Measurements from ENCODE around the gene PTGR2. TPM values are rescaled to one million over a fixed set of nuclear protein-coding genes. Genes with fewer than 3 reads are reported as not detected.

The PTGR2 gene
- total RNA-seq, 4 donors from 2014 or later: 6.3 to 12.9 (median 9.0) TPM

DNA sequence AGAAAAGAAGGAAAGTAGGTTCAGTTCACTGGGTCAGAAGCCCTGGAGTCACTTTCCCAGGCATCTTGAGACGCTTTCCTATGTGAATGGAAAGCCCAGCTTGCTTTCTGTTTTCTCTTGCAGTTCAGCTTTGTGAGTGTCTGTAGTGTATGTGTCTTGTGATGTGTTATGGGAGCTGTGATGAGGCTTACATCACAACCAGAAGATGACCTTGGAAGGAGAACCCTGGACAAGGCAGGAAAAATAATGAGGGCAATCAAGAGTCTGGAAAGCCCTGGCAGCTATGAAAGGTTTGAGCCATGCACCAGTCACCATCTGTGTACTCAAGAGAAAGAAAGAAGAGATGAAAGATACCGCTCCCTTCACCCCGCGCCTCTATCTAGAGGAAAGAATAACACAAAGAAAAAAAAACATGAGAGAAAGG lies 35.2 kb upstream of the PTGR2 start:
- Histone ChIP-seq H3K36me3 (no peaks in the 10 kb centered on the region), H3K27ac (peak overlapping the region in 2 of 4 donors; percentile 62 to 68), H3K27me3 (no peaks in the 10 kb centered on the region), H3K4me3 (no peak overlapping the region), H3K4me1 (peaks cover 0 to 10% (median 0%) of the 10 kb centered on the region in 4 donors), H3K9me3 (no peaks in the 10 kb centered on the region)
- 27 to 40% methylated on average over 4 of the region's 4 CpGs for WGBS, 2 donors
- no peak for DNase-seq (ENCODE audit: low spot score in 2 of 2)
- no peak for TF ChIP-seq CTCF (IDR thresholded peaks at IDR 0.05)
- TF ChIP-seq POLR2A (IDR thresholded peaks at IDR 0.05): no peak
- no peak for TF ChIP-seq EP300 (IDR thresholded peaks at IDR 0.05)

GRCh38 chr14:73817020-73817655 lies 34.5 kb upstream of the PTGR2 start:
- Histone ChIP-seq H3K4me3 (no peak overlapping the region), H3K27me3 (no peaks in the 10 kb centered on the region), H3K27ac (peak overlapping the region in 1 of 4 donors; percentile 62), H3K36me3 (no peaks in the 10 kb centered on the region), H3K4me1 (peaks cover 0 to 10% (median 0%) of the 10 kb centered on the region in 4 donors), H3K9me3 (no peaks in the 10 kb centered on the region)
- WGBS, 2 donors: 87 to 88% methylated on average over 7 of the region's 7 CpGs
- TF ChIP-seq CTCF (IDR thresholded peaks at IDR 0.05): no peak
- no peak for TF ChIP-seq EP300 (IDR thresholded peaks at IDR 0.05)
- TF ChIP-seq POLR2A (IDR thresholded peaks at IDR 0.05): no peak
- no peak for DNase-seq (ENCODE audit: low spot score in 2 of 2)

DNA sequence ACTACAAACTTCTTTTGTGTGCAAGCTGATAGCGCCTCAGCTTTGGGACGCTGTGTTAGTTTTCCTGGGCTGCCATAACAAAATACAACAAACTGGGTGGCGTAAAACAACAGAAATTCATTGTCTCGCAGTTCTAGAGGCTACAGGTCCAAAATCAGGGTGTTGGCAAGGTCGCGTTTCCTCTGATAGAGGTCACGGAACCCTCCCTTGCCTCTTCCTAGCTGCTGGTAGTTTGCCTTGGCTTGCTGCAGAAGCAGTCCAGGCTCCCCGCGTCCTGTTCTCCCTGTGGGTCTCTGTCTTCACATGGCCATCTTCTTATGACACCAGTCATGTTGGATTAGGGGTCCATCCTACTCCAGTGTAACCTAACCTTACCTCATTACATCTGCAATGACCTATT lies 32.8 kb upstream of the PTGR2 start:
- Histone ChIP-seq H3K27ac (no peak overlapping the region), H3K9me3 (no peaks in the 10 kb centered on the region)
- TF ChIP-seq POLR2A (IDR thresholded peaks at IDR 0.05): no peak
- TF ChIP-seq EP300 (IDR thresholded peaks at IDR 0.05): no peak
- TF ChIP-seq CTCF (IDR thresholded peaks at IDR 0.05): no peak

GRCh38 chr14:73820631-73821030 lies 31.0 kb upstream of the PTGR2 start:
- Histone ChIP-seq H3K36me3 (no peaks in the 10 kb centered on the region), H3K27me3 (no peaks in the 10 kb centered on the region), H3K4me1 (peaks cover 0 to 25% (median 3%) of the 10 kb centered on the region in 4 donors), H3K9me3 (no peaks in the 10 kb centered on the region), H3K4me3 (no peak overlapping the region), H3K27ac (no peak overlapping the region)
- no peak for DNase-seq (ENCODE audit: low spot score in 2 of 2)
- WGBS, 2 donors: 90 to 94% methylated on average over 3 of the region's 3 CpGs
- TF ChIP-seq EP300 (IDR thresholded peaks at IDR 0.05) (no peak), CTCF (IDR thresholded peaks at IDR 0.05) (no peak), POLR2A (IDR thresholded peaks at IDR 0.05) (no peak)

More for the DNA sequence above, 32.8 kb upstream of the PTGR2 start:
- H3K27me3 ChIP-seq: no peaks in the 10 kb centered on the region
- 77 to 80% methylated on average over 9 of the region's 9 CpGs for WGBS, 2 donors
- DNase-seq (ENCODE audit: low spot score in 2 of 2): no peak
- no peak overlapping the region for H3K4me3 ChIP-seq
- H3K36me3 ChIP-seq: no peaks in the 10 kb centered on the region
- peaks cover 0 to 10% (median 0%) of the 10 kb centered on the region in 4 donors for H3K4me1 ChIP-seq

- no peak for TF ChIP-seq CTCF (IDR thresholded peaks at IDR 0.05)
- no peak for TF ChIP-seq EP300 (IDR thresholded peaks at IDR 0.05)
- TF ChIP-seq POLR2A (IDR thresholded peaks at IDR 0.05): no peak
- no peak for DNase-seq (ENCODE audit: low spot score in 2 of 2)
- Histone ChIP-seq H3K36me3 (no peaks in the 10 kb centered on the region), H3K27me3 (no peaks in the 10 kb centered on the region), H3K27ac (no peak overlapping the region), H3K4me1 (peaks cover 0 to 22% (median 3%) of the 10 kb centered on the region in 4 donors), H3K9me3 (no peaks in the 10 kb centered on the region), H3K4me3 (no peak overlapping the region)
Measured at GRCh38 chr14:73823339-73823885, 28.2 kb upstream of the PTGR2 start.

All from tibial nerve (tissue), 4 donors.